ENCODE measurements around the gene MAP3K20.

DNA sequence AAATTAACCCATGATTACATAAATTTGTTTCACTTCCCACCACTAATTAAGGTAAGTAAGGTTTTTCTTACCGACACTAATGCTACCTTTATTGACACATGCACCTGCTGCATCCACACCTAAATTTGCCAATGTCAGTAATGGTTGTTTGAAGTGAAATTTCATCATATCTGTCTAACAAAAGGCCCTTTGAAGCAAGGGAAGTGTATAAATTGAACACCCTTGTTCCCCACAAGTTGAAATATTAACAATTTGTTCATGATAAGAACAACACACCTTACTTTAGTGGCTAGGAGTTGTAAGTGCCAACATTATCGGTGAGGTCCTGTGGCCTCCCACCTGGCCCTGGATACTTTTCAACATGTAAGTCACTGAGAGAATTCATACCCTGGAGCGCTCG is 162.7 kb downstream of the MAP3K20 start:
- TF ChIP-seq, protein P1, sequence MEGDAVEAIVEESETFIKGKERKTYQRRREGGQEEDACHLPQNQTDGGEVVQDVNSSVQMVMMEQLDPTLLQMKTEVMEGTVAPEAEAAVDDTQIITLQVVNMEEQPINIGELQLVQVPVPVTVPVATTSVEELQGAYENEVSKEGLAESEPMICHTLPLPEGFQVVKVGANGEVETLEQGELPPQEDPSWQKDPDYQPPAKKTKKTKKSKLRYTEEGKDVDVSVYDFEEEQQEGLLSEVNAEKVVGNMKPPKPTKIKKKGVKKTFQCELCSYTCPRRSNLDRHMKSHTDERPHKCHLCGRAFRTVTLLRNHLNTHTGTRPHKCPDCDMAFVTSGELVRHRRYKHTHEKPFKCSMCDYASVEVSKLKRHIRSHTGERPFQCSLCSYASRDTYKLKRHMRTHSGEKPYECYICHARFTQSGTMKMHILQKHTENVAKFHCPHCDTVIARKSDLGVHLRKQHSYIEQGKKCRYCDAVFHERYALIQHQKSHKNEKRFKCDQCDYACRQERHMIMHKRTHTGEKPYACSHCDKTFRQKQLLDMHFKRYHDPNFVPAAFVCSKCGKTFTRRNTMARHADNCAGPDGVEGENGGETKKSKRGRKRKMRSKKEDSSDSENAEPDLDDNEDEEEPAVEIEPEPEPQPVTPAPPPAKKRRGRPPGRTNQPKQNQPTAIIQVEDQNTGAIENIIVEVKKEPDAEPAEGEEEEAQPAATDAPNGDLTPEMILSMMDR (IDR thresholded peaks at IDR 0.05; ENCODE audit: borderline replicate concordance, extremely low read depth, low read length, poor library complexity, severe bottlenecking): no peak
- TF ChIP-seq EZH2 (IDR thresholded peaks at IDR 0.05; ENCODE audit: borderline replicate concordance, low read depth, low read length, severe bottlenecking): no peak

Measured in DND-41 (cell line).